Neutrophil (primary cell): Measurements from ENCODE around the gene PAX5.

Experiments
- H3K27ac ChIP-seq: fragments of 200-600 bp; sonication (generic); 2 replicates; pipeline ENCODE4 v1.5.1; 2016; ENCODE audit warnings: mild to moderate bottlenecking, moderate library complexity
- H3K27me3 ChIP-seq: fragments of 200-600 bp; sonication (generic); 2 replicates; pipeline ENCODE4 v1.6.0; 2016; ENCODE audit warnings: mild to moderate bottlenecking
- H3K36me3 ChIP-seq: fragments of 200-600 bp; sonication (generic); 2 replicates; pipeline ENCODE4 v1.5.1; 2017
- H3K4me1 ChIP-seq, 2 experiments: fragments of 200-600 bp in 1 of 2; sonication (generic) in 1 of 2; 1 replicate in 1 of 2; 2 replicates in 1 of 2; pipeline versions ENCODE4 v1.5.1 to v1.6.1; 2013 to 2016; ENCODE audit warnings: low read depth in 1 of 2, low read length in 1 of 2, mild to moderate bottlenecking in 1 of 2, moderate library complexity in 1 of 2; ENCODE audit not compliant: control insufficient read depth in 1 of 2, insufficient read depth in 1 of 2
- H3K4me3 ChIP-seq, 2 experiments: fragments of 200-600 bp in 1 of 2; sonication (generic) in 1 of 2; 1 replicate in 1 of 2; 2 replicates in 1 of 2; pipeline ENCODE4 v1.5.1; 2013 to 2016; ENCODE audit warnings: low read depth in 1 of 2, low read length in 1 of 2, mild to moderate bottlenecking in 1 of 2, moderate library complexity in 1 of 2
- H3K9me3 ChIP-seq: fragments of 200-600 bp; sonication (generic); 2 replicates; pipeline ENCODE4 v1.5.1; 2016
- TF ChIP-seq, protein P1 (sequence below): fragments of 200-600 bp; sonication (generic); IDR thresholded peaks from 2 replicates; pipeline ENCODE4 v1.5.1; 2016; ENCODE audit warnings: antibody characterized with exemption

Gene PAX5

DNA sequence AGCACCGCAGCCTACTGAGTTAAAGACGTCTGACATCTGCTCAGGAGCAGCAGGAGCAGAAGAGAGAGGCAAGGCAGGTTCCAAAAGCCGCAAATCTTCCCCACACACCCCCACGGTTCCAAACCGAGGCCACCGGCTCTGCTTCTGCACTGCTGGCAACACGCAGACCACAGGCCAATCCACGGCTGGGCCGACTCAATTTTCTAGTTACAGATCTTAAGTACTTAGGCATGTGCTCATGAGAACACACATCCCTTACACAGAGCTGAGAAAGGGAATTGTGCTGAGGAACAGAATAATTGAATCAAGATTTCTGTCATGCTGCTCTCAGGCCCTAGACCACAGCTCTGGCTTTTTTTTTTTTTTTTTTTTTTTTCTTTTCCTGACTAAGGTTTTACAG is 32.6 kb downstream of the PAX5 start:
- H3K36me3 ChIP-seq, result no peaks in the 10 kb centered on the region
- no peak overlapping the region for H3K4me3 ChIP-seq
- H3K27ac ChIP-seq, result no peak overlapping the region
- TF ChIP-seq, protein P1, sequence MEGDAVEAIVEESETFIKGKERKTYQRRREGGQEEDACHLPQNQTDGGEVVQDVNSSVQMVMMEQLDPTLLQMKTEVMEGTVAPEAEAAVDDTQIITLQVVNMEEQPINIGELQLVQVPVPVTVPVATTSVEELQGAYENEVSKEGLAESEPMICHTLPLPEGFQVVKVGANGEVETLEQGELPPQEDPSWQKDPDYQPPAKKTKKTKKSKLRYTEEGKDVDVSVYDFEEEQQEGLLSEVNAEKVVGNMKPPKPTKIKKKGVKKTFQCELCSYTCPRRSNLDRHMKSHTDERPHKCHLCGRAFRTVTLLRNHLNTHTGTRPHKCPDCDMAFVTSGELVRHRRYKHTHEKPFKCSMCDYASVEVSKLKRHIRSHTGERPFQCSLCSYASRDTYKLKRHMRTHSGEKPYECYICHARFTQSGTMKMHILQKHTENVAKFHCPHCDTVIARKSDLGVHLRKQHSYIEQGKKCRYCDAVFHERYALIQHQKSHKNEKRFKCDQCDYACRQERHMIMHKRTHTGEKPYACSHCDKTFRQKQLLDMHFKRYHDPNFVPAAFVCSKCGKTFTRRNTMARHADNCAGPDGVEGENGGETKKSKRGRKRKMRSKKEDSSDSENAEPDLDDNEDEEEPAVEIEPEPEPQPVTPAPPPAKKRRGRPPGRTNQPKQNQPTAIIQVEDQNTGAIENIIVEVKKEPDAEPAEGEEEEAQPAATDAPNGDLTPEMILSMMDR, result no peak
- H3K9me3 ChIP-seq, result no peaks in the 10 kb centered on the region
- H3K4me1 ChIP-seq, result no peaks in the 10 kb centered on the region
- peaks cover 99% of the 10 kb centered on the region for H3K27me3 ChIP-seq

DNA sequence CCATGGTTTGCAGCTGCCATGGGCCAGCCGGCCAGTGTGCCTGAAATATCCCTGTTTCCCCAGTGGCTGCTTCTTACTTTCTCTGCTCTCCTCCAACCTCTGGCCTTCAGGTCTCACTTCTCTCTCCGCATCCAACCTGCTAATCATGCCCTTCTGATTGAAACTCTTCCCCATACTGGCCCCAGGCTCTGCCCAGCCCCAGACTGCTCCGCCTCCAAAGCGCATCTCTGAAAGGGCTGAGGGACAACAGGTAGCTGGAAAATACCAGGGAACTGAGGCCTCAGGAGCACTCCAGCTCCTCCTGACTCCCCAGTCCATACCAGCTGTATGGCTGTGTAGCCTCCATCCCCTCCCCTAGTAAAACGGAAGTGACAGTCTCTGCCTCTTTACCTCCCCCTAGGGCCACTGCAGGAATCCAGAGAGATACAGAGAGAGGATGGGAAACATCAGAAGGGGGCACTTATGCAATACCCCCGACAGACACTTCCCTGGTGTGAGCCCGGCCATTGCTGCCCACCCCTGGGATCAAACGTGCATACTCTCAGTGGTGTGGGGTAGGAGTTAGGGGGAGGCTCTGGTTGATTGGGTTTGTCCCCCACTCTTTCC is 34.2 kb downstream of the PAX5 start:
- TF ChIP-seq, protein P1, result no peak
- H3K4me3 ChIP-seq, result no peak overlapping the region
- no peaks in the 10 kb centered on the region for H3K4me1 ChIP-seq
- H3K36me3 ChIP-seq, result no peaks in the 10 kb centered on the region
- no peaks in the 10 kb centered on the region for H3K9me3 ChIP-seq
- H3K27me3 ChIP-seq, result peaks cover 98% of the 10 kb centered on the region
- no peak overlapping the region for H3K27ac ChIP-seq

GRCh38 chr9:36997414-36997813 is 36.7 kb downstream of the PAX5 start:
- TF ChIP-seq, protein P1, result no peak
- peaks cover 97% of the 10 kb centered on the region for H3K27me3 ChIP-seq
- H3K36me3 ChIP-seq, result no peaks in the 10 kb centered on the region
- H3K4me1 ChIP-seq, result no peaks in the 10 kb centered on the region
- no peak overlapping the region for H3K4me3 ChIP-seq
- no peaks in the 10 kb centered on the region for H3K9me3 ChIP-seq
- H3K27ac ChIP-seq, result no peak overlapping the region

GRCh38 chr9:36996706-36997086 is 37.4 kb downstream of the PAX5 start:
- Histone ChIP-seq H3K4me3 (no peak overlapping the region), H3K27me3 (peaks cover 97% of the 10 kb centered on the region), H3K4me1 (no peaks in the 10 kb centered on the region), H3K9me3 (no peaks in the 10 kb centered on the region), H3K27ac (no peak overlapping the region), H3K36me3 (no peaks in the 10 kb centered on the region)
- TF ChIP-seq, protein P1, result no peak

GRCh38 chr9:36995927-36996705 is 38.0 kb downstream of the PAX5 start:
- no peaks in the 10 kb centered on the region for H3K4me1 ChIP-seq
- H3K9me3 ChIP-seq, result peaks cover 5% of the 10 kb centered on the region
- H3K36me3 ChIP-seq, result no peaks in the 10 kb centered on the region
- H3K4me3 ChIP-seq, result no peak overlapping the region
- TF ChIP-seq, protein P1, result no peak
- H3K27ac ChIP-seq, result no peak overlapping the region
- H3K27me3 ChIP-seq, result peaks cover 97% of the 10 kb centered on the region
